Stimulated activated CD4-positive, alpha-beta T cell treated with anti-CD3 and anti-CD28 coated beads, Interleukin-15, amount 100 ng/mL, for 1 hour (primary cell): ENCODE results near the gene HDAC5.
"Not testable (repeated sequence)": the region's sequence is repeated elsewhere in the genome, so short reads cannot be mapped to it uniquely, and the experiment has no call there.

Source experiments
- DNase-seq, 2 donors: peaks; one replicate each; pipeline ENCODE4 v3.0.0-alpha.2; 2020; ENCODE audit warnings: low read depth in 1 of 2, low spot score in 1 of 2

The HDAC5 gene

DNA sequence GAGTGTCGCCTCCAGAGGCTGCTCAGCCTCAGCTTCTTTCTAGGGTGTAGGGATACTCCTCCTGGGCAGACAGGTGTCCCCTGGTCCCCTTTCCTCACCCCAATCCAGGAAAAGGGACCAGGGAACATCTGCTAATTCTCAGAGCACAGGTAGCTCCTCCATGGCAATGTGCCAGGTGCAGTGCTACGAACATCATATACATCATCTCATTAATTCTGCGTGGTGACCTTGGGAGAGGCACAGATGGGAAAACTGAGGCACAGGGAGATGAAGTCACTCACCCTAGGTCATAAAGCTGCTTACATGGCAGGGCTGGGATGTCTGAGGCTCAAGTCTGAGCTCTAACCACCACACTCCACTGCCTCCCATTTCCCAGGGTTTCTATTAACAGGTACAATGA, 11.7 kb downstream of the HDAC5 start:
- no peak for DNase-seq

DNA sequence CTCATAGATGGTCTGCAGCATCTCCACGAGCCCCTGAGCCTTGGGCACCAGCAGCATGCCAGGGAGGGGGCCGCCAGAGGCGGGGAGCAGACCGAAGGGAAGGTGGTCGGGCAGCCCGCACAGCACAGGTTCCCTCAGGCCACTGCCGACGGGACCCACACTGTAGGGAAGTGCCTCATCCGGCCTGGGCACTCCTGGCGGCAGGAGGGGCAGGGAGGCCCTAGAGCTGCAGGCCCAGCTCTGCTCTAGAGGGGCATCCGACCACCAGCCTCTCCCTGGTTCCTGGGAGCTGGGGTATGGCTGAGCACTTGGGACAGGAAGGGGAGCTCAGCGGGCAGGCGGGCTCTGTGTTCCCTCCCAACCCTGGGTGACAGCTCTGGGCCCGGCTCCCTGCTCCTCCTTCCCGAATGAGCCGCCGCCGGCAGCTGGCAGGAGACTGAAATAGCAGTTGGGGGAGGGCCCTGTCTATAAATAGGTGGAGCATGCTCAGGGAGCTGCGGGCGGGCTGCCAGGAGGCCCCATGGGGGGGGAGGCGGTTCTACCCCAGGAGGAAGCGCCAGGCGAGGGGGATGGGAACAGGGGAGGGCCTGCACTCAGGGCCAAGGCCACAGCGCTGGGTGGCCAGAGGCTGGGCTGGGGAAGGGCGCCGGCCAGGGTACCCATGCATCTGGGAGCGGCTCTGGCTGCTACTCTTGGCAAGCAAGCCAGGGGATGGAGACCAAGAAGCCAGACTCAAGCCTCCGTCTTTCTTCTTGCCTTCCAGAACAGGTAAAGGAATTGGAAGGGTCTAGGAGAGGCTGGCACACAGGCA, 12.4 kb downstream of the HDAC5 start:
- DNase-seq, result peak; percentile 26 to 38

DNA sequence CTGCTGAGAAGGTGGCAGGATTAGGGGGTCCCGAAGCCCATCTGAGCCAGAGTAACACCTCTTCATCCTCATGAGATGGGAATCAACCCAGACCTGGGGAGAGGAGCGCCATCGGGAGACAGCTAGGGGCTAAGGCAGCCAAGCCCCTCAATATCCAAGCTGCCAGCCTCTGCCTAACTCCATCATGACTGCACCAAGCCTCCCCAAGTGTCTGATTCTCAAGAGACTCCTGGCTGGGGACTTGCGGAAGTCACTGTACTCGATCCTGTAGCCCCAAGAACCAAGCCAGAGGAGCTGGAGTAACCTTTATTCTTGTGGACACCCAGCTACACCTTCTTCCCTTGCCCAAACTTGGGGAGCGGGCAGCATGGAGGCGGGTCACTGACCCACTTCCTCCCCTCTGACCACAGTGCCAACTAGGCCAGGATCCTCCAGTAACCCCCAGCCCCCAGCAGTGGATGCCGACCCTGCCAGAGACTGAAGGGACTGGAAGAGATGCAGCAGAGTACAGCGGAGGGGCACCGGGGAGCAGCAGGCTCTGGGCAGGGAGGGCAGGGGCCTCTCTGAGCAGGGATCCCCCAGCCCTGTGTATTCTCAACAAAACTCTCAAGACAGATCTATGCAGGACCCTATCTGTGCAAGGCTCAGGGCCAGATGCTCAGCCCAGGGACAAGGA, 13.3 kb downstream of the HDAC5 start:
- DNase-seq, result no peak

DNA sequence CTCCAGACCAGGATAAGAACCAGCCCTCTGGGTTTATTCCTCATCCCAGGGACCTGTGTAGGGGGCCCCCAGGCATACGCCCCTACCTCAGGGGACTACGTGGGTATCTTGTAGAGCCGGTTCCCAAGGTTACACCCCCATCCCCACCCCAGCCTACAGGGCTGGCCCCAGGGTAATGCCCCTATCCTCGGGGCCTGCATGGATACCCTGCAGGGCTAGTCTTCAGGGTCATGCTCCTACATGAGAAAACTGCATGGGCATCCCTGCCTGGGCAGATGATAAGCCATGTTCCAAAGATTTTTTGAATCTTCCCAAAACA, 14.2 kb downstream of the HDAC5 start:
- DNase-seq, result no peak

DNA sequence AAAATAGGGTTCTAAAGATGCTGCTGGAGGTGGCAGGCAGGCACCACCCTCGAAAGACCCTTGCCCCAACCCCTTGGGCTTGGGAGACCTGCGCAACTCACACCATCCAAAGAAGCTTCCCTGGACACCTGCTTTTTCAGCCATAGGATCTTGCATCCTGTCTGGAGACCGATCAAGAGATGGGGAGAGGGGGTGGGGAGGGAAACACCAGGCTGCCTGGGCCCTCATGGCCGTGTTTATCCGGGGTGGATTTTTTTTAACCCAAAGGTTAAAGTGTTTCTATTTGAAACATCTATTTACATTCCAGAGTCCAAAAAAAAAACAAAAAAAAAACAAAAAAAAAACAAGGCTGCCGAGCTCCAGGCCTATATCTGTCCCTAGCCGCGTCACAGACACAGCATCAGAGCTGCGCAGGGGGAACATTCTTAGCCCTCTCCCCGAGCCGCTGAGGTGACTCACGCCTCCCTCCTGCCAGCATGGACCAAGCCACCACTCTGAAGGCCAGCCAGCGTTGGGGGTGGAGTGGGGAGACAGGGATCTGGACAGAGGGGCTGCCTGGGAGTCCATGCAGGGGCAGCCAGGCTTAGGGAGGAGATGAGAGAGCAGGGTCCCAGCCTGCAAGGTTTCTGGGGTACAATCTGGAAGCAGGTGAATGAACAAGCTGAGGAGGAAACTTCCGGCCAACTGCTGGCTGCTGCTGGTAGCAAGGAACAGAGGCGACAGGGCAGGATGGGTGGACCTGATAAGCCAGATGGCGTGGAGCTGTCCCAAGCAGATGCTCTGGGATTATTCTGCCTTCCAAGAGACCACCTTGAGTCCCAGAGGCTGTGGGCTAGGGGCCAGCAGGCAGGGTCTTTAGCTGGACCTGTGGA, 14.8 kb downstream of the HDAC5 start:
- DNase-seq, result no peak

DNA sequence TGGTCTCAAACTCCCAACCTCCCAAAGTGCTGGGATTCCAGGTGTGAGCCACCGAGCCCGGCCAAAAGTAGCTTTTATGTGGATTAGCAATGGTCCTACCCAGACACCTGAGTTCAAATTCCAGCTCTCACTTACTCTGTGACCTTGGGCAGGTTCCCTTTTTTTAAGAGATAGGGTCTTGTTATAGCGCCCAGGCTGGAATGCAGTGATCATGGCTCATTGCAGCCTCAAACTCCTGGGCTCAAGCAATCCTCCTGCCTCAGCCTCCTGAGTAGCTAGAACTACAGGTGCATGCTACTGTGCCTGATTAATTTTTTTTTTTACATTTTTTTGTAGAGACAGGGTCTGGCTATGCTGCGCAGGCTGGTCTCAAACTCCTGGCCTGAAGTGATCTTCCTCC, 16.6 kb downstream of the HDAC5 start:
- no peak for DNase-seq

DNA sequence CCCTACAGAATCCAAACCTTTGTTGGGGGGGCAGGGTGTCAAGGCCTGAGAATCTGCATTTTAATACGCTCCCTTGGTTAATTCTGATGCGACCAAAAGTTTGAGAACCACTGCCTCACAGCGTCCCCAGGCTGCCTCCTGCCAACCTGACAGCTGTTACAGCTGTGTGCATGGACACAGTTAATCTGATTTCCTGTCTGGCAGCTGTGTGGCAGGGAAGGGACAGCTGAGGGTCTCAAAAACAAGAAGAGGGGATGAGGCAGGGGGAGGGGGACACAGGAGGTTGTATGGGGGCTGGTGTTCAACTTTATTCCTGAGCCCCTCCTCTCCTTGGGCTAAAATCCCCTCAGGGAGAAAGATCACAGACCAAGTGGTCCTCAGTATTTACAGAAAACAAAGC, 17.5 kb downstream of the HDAC5 start:
- no peak for DNase-seq

DNA sequence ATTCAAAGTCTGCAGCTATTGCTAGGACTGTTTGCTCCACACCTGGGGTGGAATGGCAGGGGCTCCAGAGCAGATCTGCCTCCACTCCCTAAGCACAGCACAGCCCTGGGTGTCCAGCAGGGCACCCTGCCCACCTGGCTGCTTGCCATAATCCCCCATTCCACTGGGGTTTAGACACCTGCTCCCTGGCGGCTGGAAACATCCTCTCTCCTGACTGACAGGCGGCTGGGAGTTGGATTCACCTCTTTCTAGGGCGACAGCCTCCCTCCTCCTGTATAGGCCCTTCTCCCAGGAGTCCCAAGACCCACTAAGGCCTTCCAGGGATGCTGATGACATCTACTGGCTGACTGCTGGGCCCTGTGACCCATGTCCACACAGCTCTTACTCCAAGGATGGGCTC, 18.0 kb downstream of the HDAC5 start:
- DNase-seq, result no peak

DNA sequence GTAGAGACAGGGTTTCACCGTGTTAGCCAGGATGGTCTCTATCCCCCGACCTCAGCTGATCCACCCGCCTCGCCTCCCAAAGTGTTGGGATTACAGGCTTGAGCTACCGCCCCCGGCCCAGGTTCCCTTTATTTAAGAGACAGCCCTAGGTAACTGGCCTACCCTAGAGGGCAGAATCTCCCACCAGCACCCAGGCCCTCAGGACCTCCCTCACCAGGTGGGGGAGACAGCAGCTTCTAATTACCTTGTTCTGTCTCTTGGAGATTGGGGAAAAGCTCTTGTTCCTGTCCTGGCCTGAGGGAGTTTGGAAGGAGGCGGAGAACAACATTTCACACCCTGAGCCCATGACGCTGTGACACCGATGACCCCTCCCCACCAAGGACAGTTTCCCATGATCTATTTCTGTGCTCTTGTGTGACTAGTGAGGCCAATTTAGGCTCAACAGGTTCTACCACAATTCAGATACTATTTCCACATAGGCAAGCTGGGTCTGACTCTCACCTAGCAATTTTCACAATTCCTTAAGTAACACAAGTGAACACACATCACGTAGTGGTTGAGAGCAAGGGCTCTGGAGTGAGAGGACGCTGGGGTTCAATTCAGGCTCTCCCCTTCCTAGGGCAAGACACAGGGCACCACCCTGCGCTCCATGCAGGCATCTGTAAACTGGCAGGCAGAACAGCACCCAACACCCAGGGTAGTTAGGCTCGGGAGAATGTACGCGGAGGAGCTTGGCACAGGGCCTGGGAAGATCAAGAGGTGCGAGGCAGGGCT, 20.4 kb downstream of the HDAC5 start:
- no peak for DNase-seq

DNA sequence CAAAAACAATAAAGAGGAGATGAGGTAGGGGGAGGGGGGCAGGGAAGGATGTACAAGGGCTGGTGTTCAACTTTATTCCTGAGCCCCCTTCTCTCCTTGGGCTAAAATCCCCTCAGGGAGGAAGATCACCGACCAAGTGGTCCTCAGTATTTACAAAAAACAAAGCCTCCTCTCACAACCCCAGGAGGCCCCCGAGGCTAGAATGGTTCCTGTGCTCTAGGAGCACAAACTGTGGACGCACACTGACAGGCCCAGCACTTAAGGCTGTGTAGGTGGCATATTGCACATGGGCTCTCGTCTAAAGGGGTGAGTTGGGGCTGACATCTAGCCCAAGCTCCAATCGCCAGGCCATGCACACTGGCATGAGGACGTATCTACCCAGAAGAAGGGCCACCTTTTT, 21.6 kb downstream of the HDAC5 start:
- DNase-seq, result not testable (repeated sequence)

DNA sequence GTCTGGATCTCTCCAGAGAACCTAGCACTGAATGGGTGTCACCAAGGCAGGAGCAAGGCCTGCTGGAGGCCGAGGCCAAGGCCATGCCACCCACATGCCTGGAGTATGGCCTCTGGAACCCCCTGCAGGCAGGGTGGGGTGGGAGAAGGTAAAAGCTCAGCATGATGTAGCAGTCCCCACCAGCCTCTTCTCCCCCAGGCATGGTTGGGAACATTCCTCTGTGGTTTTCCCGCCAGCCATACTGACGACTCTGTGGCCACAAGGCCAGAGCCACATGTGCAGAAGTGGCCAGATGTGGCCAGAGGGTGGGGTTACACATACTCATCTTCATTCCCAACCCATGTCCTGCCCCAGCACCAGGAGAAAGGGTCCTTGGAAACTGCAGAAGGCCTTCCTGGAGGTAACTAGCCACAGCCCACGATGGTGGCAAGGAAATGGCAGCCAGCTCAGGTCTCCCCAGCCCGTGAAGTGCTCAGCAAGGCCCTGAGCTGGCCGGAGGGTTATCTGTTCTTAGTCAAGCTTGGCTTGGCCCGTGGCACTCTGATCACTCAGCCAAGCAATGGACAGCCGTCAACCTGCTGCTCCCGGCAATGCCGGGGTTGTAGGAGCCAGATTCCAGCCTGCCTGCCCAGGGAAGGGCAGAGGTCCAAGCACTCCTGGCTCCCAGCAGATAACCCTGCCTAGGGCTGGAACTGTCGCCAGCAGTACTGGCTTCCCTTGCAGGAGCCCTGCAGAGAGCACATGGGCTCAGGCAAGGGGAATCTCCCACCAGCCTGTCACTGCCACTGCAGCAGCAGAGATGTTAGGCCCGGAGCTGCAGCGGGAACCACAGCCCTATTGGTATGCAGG, 26.1 kb downstream of the HDAC5 start:
- DNase-seq, result no peak

DNA sequence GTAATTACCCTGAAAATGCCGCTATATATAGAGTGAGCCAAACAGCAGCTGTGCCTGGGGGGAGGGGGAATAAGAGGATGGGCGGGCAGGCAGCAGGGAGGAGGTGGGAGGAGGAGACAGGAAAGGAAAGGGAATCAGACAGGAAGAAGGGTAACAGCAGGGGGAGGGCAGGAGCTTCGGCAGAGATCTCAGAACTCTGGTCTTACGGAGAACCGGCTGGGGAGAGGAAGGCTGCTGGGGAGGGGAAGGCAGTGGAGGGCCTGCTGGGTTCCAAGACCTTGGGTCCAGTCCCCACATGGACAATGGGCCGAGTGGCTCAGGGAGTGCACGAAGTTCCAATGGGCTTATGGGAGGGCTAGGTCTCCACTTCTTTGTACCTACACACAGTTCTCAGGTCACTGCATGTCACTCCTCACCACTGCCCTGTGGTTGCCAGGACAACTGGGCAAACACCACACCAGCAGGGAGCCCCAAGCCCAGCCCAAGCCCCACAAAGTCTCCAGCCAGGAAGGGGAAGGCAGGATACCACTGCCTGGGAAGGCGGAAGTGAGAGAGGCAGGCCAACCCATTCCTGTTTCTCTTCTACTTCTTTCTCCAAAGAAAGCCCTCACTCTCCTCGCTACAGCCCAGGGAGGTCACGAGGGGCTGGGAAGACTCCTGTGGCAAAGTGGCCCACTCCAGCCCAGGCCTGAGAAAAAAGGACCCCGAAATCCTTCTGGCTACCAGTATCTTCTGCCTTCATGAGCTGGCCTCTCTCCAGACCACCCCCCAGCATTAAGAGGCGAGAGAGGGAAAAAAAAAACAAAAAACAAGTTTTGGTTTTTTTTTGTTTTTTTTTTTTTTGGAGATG, 27.6 kb downstream of the HDAC5 start:
- DNase-seq, result no peak

DNA sequence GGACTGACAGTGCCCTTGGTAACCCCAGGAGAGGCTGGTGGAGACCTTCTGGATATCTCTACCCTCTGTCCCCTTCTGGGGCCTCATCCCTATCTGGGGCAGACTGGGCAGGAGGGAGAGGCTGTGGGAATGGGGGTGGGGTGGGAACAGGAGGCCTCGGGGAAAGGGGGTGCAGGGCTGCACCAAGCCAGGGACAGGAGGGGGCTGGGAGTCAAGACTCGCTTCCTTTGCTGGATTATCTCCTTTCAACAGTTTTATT, 28.1 kb downstream of the HDAC5 start:
- no peak for DNase-seq

DNA sequence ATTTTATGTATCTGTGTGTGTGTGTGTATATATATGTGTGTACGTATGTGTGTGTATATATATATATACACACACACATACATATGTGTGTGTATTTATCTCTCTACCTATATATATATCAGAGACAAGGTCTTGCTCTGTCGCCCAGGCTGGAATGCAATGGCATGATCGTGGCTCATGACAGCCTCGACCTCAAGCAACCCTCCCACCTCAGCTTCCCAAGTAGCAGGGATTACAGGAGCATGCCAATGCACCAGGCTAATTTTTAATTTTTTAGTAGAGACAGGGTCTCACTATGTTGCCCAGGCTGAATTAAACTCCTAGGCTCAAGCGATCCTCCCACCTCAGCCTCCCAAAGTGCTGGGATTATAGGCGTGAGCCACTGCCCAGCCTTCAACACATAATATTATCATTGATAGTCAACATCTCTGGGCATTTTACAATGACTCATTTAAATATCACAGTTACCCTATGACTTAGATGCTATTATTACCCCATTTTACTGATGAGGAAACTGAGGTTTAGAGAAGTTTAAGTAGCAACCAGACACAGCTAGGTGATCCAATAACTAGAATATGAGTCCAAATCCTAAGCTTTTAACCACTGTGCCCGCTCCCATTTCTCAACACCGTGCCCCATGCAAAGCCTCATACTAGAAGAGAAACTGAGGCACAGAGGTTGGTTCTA, 28.6 kb downstream of the HDAC5 start:
- DNase-seq, result no peak

DNA sequence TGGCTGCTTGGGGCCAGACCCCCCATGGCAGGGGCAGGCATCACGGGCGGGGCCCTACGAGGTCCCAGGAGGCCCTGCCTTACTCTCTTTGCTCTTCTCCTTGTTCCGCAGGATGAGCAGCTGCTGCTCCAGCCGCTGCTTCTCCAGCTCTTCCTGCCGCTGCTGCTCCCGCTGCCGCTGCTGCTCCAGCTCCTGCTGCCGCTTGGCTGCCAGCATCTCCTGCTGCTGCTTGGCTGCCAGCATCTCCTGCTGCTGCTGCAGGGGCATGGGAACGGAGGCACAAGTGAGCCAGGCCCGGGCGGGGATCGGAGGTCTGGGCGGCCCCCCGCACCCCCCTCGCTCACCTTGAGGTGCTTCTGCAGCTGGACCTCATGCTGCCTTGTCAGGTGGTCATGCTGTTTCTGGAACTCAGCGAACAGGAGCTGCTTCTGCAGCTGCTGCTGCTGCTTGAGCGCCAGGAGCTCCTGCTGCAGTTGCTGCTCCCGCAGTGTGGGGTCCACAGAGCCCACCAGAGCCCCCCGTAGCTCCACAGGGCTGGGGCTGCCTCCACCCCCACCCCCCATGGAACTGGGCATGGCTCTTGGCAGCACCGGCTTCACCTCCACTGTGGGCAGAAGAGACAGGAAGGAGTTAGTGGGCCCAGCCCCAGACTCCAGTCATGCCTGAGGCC, 30.1 kb downstream of the HDAC5 start:
- no peak for DNase-seq

DNA sequence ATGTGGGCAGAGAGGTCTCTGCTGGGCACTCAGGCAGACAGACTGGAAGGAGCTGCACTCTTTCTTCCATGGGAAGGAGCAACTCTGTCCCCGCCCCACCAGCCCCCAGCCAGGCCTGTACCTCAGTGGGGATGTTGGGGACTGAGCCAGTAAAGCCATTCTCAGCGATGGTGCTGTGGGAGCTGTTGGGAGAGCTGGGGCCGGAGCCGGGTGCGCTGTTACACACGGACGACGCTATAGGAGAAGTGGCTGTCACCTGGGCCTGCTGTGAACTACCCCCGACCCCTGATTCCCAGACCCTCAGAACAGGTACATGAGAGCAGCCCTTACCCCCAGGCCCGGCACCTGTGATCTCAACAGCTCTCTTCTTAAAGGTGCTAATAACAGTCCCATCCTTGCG, 31.4 kb downstream of the HDAC5 start:
- DNase-seq, result no peak

DNA sequence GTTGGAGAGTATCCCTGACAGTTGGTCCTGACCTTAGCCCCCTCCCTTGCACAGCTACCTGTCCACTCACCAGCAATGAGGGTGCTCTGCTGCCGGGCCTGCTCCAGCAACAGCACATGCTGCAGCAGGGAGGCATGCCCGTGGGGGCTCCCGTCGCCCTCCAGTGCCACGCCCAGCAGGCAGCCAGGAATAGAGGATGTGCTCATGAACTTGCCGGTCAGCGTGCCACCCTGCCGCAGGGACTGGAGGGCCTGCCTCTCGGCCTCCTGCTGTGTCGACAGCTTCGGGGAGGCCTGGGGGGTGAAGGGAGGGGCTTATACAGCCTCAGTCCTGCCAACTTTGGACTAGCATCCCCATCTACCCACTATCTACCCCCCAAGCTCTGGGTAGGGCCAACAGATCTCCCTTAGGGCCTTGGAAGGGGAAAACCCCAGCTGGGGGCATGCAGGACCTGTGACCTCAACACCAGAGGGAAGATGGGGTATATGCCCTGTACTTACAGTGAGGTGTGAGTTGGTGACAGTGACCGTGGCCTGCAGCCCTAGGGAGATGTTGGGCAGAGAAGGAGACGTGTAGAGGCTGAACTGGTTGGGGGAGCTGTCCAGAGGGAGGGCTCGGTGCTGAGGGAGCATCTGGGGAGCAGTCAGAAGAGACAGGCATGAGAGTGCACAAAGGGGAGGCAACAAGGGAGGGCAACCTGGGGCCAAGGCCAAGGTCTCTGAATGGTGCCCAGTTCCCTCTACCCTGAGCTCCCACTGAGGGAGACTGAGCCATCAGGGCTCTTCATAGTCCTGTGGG, 32.0 kb downstream of the HDAC5 start:
- no peak for DNase-seq

DNA sequence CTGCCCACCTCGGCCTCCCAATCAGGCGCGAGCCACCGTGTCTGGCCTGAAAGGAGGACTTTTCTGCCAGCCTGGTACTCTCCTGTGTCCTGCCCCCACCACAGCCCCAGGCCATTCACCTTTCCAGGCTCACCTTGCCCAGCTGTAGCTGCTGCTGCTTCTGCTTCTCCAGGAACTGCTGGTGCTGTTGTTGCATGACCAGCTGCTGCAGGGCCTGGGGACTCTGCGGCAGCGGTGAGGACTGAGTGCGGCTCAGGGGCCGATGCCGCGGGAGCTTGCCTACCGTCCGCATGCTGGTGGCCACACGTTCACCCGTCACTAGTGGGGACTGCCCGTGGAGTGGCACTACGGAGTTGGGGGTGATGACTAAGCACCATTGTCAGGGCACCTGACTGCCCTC, 35.2 kb downstream of the HDAC5 start:
- no peak for DNase-seq
